H1 (cell line): ENCODE data around the gene PGA5. TPM values are rescaled to one million over a fixed set of nuclear protein-coding genes. Genes with fewer than 3 reads are reported as not detected.

Experiments used
- CTCF ChIA-PET: fragments of 300-600 bp; sonication (Branson Sonifier 250); formaldehyde crosslinking; loops from one replicate; lab custom pipeline; 2021; ENCODE audit not compliant: partially characterized antibody; lab: Charles Lee
- POLR2A ChIA-PET: fragments of 300-600 bp; sonication (Branson Sonifier 250); formaldehyde crosslinking; loops from one replicate; lab custom pipeline; 2021; ENCODE audit warnings: inconsistent platforms; ENCODE audit not compliant: partially characterized antibody; lab: Charles Lee
- DNase-seq, 2 experiments: peaks; one replicate each; pipeline versions ENCODE4 v3.0.0 to v3.0.0-alpha.2; 2010 to 2022; ENCODE audit warnings: low spot score in 2 of 2, low read depth in 1 of 2, mixed read lengths in 1 of 2
- FAIRE-seq: peaks from 2 replicates; lab custom pipeline; 2011; peaks lifted over from hg19 to GRCh38; lab: Jason Lieb, UNC
- H2AFZ ChIP-seq: 2 replicates; pipeline ENCODE4 v1.8.1; 2012; ENCODE audit warnings: low read length, inconsistent platforms
- H2AK5ac ChIP-seq: 2 replicates; pipeline ENCODE4 v1.6.1; 2013; ENCODE audit warnings: low read depth, low read length
- H2BK120ac ChIP-seq: replicated peaks from 2 replicates; pipeline ENCODE3; 2013; ENCODE audit warnings: low read depth, low read length, inconsistent platforms
- H2BK12ac ChIP-seq: 2 replicates; pipeline ENCODE4 v1.6.1; 2013; ENCODE audit warnings: low read depth, low read length
- H2BK15ac ChIP-seq: 2 replicates; pipeline ENCODE4 v1.6.1; 2013; ENCODE audit warnings: low read length
- H2BK20ac ChIP-seq: 2 replicates; pipeline ENCODE4 v1.6.1; 2013; ENCODE audit warnings: low read length
- H2BK5ac ChIP-seq: 2 replicates; pipeline ENCODE4 v1.6.1; 2013; ENCODE audit warnings: low read depth, low read length
- H3K14ac ChIP-seq: 2 replicates; pipeline ENCODE4 v1.6.1; 2013; ENCODE audit warnings: inconsistent platforms; ENCODE audit not compliant: insufficient read length
- H3K18ac ChIP-seq: 2 replicates; pipeline ENCODE4 v1.6.1; 2013; ENCODE audit warnings: low read length; ENCODE audit errors: extremely low read depth
- H3K23ac ChIP-seq: 2 replicates; pipeline ENCODE4 v1.6.1; 2013; ENCODE audit warnings: inconsistent platforms; ENCODE audit not compliant: insufficient read length
- H3K23me2 ChIP-seq: 2 replicates; pipeline ENCODE4 v1.6.1; 2013; ENCODE audit warnings: low read depth, low read length
- H3K27ac ChIP-seq: 2 replicates; pipeline ENCODE4 v1.6.1; 2011; ENCODE audit warnings: low read depth, low read length, inconsistent platforms
- H3K27me3 ChIP-seq, 4 experiments: replicated peaks in 1 of 4; 1 replicate in 1 of 4; 2 replicates in 3 of 4; pipeline versions ENCODE4 v1.6.1 to v1.8.1; 2011 to 2013; ENCODE audit warnings: low read length in 3 of 4, mild to moderate bottlenecking in 3 of 4, inconsistent platforms in 2 of 4, mixed read lengths in 2 of 4, moderate library complexity in 1 of 4; ENCODE audit not compliant: control insufficient read depth in 3 of 4, insufficient read depth in 3 of 4; ENCODE audit errors: extremely low read depth in 1 of 4
- H3K36me3 ChIP-seq, 4 experiments: 2 replicates each; pipeline versions ENCODE4 v1.6.1 to v1.8.1; 2011 to 2013; ENCODE audit warnings: mild to moderate bottlenecking in 4 of 4, low read length in 3 of 4, moderate library complexity in 2 of 4, control low read depth in 1 of 4, inconsistent platforms in 1 of 4; ENCODE audit not compliant: insufficient read depth in 4 of 4, control insufficient read depth in 2 of 4
- H3K4ac ChIP-seq: replicated peaks from 2 replicates; pipeline ENCODE3; 2013; ENCODE audit warnings: low read length, low read depth, mixed read lengths, inconsistent platforms; ENCODE audit not compliant: insufficient read length
- H3K4me1 ChIP-seq, 4 experiments: replicated peaks in 1 of 4; 1 replicate in 1 of 4; 2 replicates in 3 of 4; pipeline versions ENCODE4 v1.6.1 to v1.8.1; 2011 to 2013; ENCODE audit warnings: low read length in 3 of 4, inconsistent platforms in 2 of 4, mixed read lengths in 1 of 4; ENCODE audit not compliant: insufficient read depth in 4 of 4, control insufficient read depth in 3 of 4
- H3K4me2 ChIP-seq, 2 experiments: 2 replicates each; pipeline versions ENCODE4 v1.6.1 to v1.8.1; 2011 to 2013; ENCODE audit warnings: low read depth in 2 of 2, low read length in 2 of 2, control low read depth in 1 of 2, inconsistent platforms in 1 of 2, mild to moderate bottlenecking in 1 of 2; ENCODE audit not compliant: insufficient read depth in 1 of 2
- H3K4me3 ChIP-seq, 4 experiments: fragments of 200-600, 300-600 bp in 1 of 4; sonication (generic), shearing (Covaris generic), sonication (Bioruptor Twin) in 1 of 4; 2 replicates each; pipeline versions ENCODE4 v1.5.1 to v1.8.1; 2011 to 2016; ENCODE audit warnings: low read length in 4 of 4, low read depth in 3 of 4, control low read depth in 2 of 4, inconsistent platforms in 2 of 4, mild to moderate bottlenecking in 2 of 4, mixed read lengths in 1 of 4, moderate library complexity in 1 of 4; ENCODE audit not compliant: insufficient read depth in 2 of 4; ENCODE audit errors: extremely low read depth in 1 of 4
- H3K56ac ChIP-seq: replicated peaks from 2 replicates; pipeline ENCODE3; 2013; ENCODE audit warnings: low read depth, mild to moderate bottlenecking, mixed read lengths, low read length, inconsistent platforms; ENCODE audit not compliant: insufficient read length
- H3K79me1 ChIP-seq: 2 replicates; pipeline ENCODE4 v1.6.1; 2013; ENCODE audit warnings: low read depth, low read length, control low read depth
- H3K79me2 ChIP-seq, 2 experiments: 2 replicates each; pipeline versions ENCODE4 v1.6.1 to v1.8.1; 2012 to 2013; ENCODE audit warnings: low read length in 2 of 2, mild to moderate bottlenecking in 2 of 2, inconsistent platforms in 1 of 2; ENCODE audit not compliant: insufficient read depth in 2 of 2, control insufficient read depth in 1 of 2
- H3K9ac ChIP-seq, 4 experiments: replicated peaks in 1 of 4; 1 replicate in 1 of 4; 2 replicates in 3 of 4; pipeline versions ENCODE4 v1.6.1 to v1.8.1; 2011 to 2013; ENCODE audit warnings: low read depth in 3 of 4, low read length in 3 of 4, control low read depth in 2 of 4, mild to moderate bottlenecking in 2 of 4, moderate library complexity in 2 of 4, inconsistent platforms in 1 of 4; ENCODE audit errors: extremely low read depth in 1 of 4
- H3K9me3 ChIP-seq, 2 experiments: 2 replicates each; pipeline versions ENCODE4 v1.6.1 to v1.8.1; 2012 to 2013; ENCODE audit warnings: mild to moderate bottlenecking in 2 of 2, moderate library complexity in 2 of 2, control low read depth in 1 of 2, inconsistent platforms in 1 of 2, low read depth in 1 of 2, low read length in 1 of 2, mixed read lengths in 1 of 2; ENCODE audit not compliant: insufficient read depth in 2 of 2
- H4K20me1 ChIP-seq, 2 experiments: replicated peaks in 1 of 2; 2 replicates each; pipeline versions ENCODE3 to v1.8.1; 2011 to 2013; ENCODE audit warnings: inconsistent platforms in 2 of 2, low read length in 2 of 2, mild to moderate bottlenecking in 1 of 2; ENCODE audit not compliant: insufficient read depth in 2 of 2, control insufficient read depth in 1 of 2
- H4K5ac ChIP-seq: 2 replicates; pipeline ENCODE4 v1.6.1; 2013; ENCODE audit warnings: low read length, low read depth, mixed read lengths, inconsistent platforms; ENCODE audit not compliant: insufficient read length
- H4K8ac ChIP-seq: 2 replicates; pipeline ENCODE4 v1.8.0; 2013; ENCODE audit warnings: mild to moderate bottlenecking, moderate library complexity, low read length, inconsistent platforms; ENCODE audit not compliant: insufficient read depth; ENCODE audit errors: extremely low read depth
- H4K91ac ChIP-seq: replicated peaks from 2 replicates; pipeline ENCODE3; 2013; ENCODE audit warnings: low read length, mixed read lengths, inconsistent platforms; ENCODE audit not compliant: insufficient read length
- ATF3 ChIP-seq: IDR thresholded peaks from 2 replicates; pipeline ENCODE4 v1.6.1; 2011; ENCODE audit warnings: low read depth, mild to moderate bottlenecking, low read length; ENCODE audit not compliant: insufficient read depth
- CHD1 ChIP-seq: IDR thresholded peaks from 2 replicates; pipeline ENCODE4 v1.6.1; 2012; ENCODE audit warnings: low read depth, low read length, improper control_type of control experiment
- CHD2 ChIP-seq: IDR thresholded peaks from 2 replicates; pipeline ENCODE4 v1.6.1; 2012; ENCODE audit warnings: low read length, improper control_type of control experiment
- E2F6 ChIP-seq: IDR thresholded peaks from 2 replicates; pipeline ENCODE4 v1.6.1; 2012; ENCODE audit warnings: inconsistent platforms
- FOSL1 ChIP-seq: IDR thresholded peaks from 2 replicates; pipeline ENCODE4 v1.6.1; 2011; ENCODE audit warnings: mild to moderate bottlenecking, low read depth, low read length, moderate library complexity; ENCODE audit not compliant: insufficient read depth
- KDM4A ChIP-seq: IDR thresholded peaks from one replicate; pipeline ENCODE4 v1.7.1; 2012; ENCODE audit warnings: low read depth, mild to moderate bottlenecking, moderate library complexity, low read length, inconsistent platforms; ENCODE audit not compliant: severe bottlenecking
- KDM5A ChIP-seq: fragments of 200-600 bp; IDR thresholded peaks from 2 replicates; pipeline ENCODE4 v1.7.1; 2012; ENCODE audit warnings: mild to moderate bottlenecking, low read length, inconsistent platforms, mixed read lengths
- RXRA ChIP-seq: IDR thresholded peaks from 2 replicates; pipeline ENCODE4 v1.6.1; 2011; ENCODE audit warnings: low read depth, mild to moderate bottlenecking, low read length, moderate library complexity; ENCODE audit not compliant: insufficient read depth
- SIN3A ChIP-seq, 2 experiments: IDR thresholded peaks in 1 of 2; conservative IDR thresholded peaks in 1 of 2; 2 replicates each; pipeline ENCODE4 v1.6.1; 2011 to 2012; ENCODE audit warnings: low read length in 2 of 2, improper control_type of control experiment in 1 of 2, low read depth in 1 of 2, mild to moderate bottlenecking in 1 of 2
- SUZ12 ChIP-seq: fragments of 200-600 bp; sonication (generic); IDR thresholded peaks from 2 replicates; pipeline ENCODE4 v1.6.1; 2012; ENCODE audit warnings: mild to moderate bottlenecking, inconsistent platforms, low read length, moderate library complexity, mixed read lengths
- USF2 ChIP-seq: IDR thresholded peaks from 2 replicates; pipeline ENCODE4 v1.6.1; 2011; ENCODE audit warnings: low read length, improper control_type of control experiment
- WGBS, 2 experiments: shearing (Covaris generic) in 1 of 2; methylation state at CpG; one replicate each; pipeline versions ENCODE4 v1.1.6 to v1.1.7; 2013 to 2015; ENCODE audit warnings: low lambda C conversion rate in 2 of 2, mixed read lengths in 2 of 2, inconsistent platforms in 1 of 2, low coverage in 1 of 2, missing lambda C conversion rate in 1 of 2; ENCODE audit not compliant: insufficient replicate concordance in 2 of 2, insufficient coverage in 1 of 2, insufficient read length in 1 of 2; ENCODE audit errors: extremely low coverage in 1 of 2, missing lambda C conversion rate in 1 of 2; 5-methylcytosine and 5-hydroxymethylcytosine counted together
- polyA plus RNA-seq, 7 experiments: library from polyadenylated mRNA; depleted of rRNA in 3 of 7; stranded (reverse) in 5 of 7; unstranded in 2 of 7; fragments of >200 nt in 5 of 7; fragments of 200-250 nt in 2 of 7; gene quantifications; 1 replicate in 5 of 7; 2 replicates in 1 of 7; 4 replicates in 1 of 7; pipeline versions ENCODE4 v1.2.1 to v1.2.3, GENCODE V29; 2011 to 2013; ENCODE audit warnings: missing spikeins in 2 of 7, mixed read lengths in 2 of 7
- total RNA-seq: library from RNA; stranded (reverse); fragmentation: NEBNext Ultra II Directional; extraction: Animal tissue kit (Norgen Biotek cat#: 25700); gene quantifications from 2 replicates; pipeline ENCODE4 v1.2.1, GENCODE V29; 2021

Gene PGA5
- total and polyA plus RNA-seq, 2 of the 8 experiments (the other 6 are each of a cell fraction or from before 2014, with no cell fraction given), result 0.67 to 2.0 TPM

GRCh38 chr11:61194169-61194671 is 46.8 kb upstream of the PGA5 start:
- Histone ChIP-seq H2BK5ac (no peak overlapping the region), H3K9ac (no peak overlapping the region), H4K91ac (no peak overlapping the region), H2BK12ac (no peak overlapping the region), H3K56ac (no peak overlapping the region), H2AFZ (0 out of 2 replicates have a peak overlapping the region, but pooled peaks have one; percentile 19), H4K5ac (no peak overlapping the region), H2BK15ac (no peak overlapping the region), H3K18ac (no peak overlapping the region), H3K27me3 (no peaks in the 10 kb centered on the region), H2BK20ac (no peak overlapping the region), H2AK5ac (no peak overlapping the region), H3K36me3 (no peaks in the 10 kb centered on the region), H3K4me2 (no peak overlapping the region), H3K4me1 (peaks cover 0 to 8% (median 0%) of the 10 kb centered on the region in 4 experiments; a peak in 2 of 7 replicates), H3K4ac (no peak overlapping the region), H2BK120ac (no peak overlapping the region), H3K23ac (no peak overlapping the region), H3K79me1 (no peaks in the 10 kb centered on the region), H4K20me1 (no peaks in the 10 kb centered on the region), H3K79me2 (no peaks in the 10 kb centered on the region), H3K4me3 (no peak overlapping the region), H3K14ac (no peak overlapping the region), H3K9me3 (0 out of 4 replicates have a peak, but pooled peaks cover 0 to 3% of the 10 kb centered on the region in 2 experiments), H3K23me2 (no peaks in the 10 kb centered on the region), H3K27ac (no peak overlapping the region), H4K8ac (no peak overlapping the region; the same call in 1 of the 2 replicates)
- no peak for DNase-seq
- ChIA-PET POLR2A (no interaction called here), CTCF (interaction anchor here (1.1 kb wide), 1 partner anchor 306 kb away, joined by 3 read pairs; no protein-coding TSS in a partner anchor)
- FAIRE-seq, result no peak
- WGBS, 2 experiments, result 84% methylated on average over 9 of the region's 12 CpGs; no CpG with 5 or more reads in 1 of the 2 experiments
- no peak for TF ChIP-seq FOSL1
- TF ChIP-seq SUZ12, result no peak
- no peak for TF ChIP-seq E2F6
- TF ChIP-seq KDM5A, result no peak
- TF ChIP-seq RXRA, result no peak
- TF ChIP-seq SIN3A (conservative IDR thresholded peaks at IDR 0.05 in 1 of 2, IDR thresholded peaks at IDR 0.05 in 1 of 2; ENCODE audit: low read depth in 1 of 2, low read length in 2 of 2), result no peak
- no peak for TF ChIP-seq USF2
- TF ChIP-seq ATF3, result no peak
- TF ChIP-seq KDM4A, result no peak
- TF ChIP-seq CHD1, result no peak
- no peak for TF ChIP-seq CHD2
